Caco-2 (cell line): ENCODE results near the gene MS4A6E. TPM values are rescaled to one million over a fixed set of nuclear protein-coding genes. Genes with fewer than 3 reads are reported as not detected.

Experiments
- BruUV-seq: library from RNA; stranded (reverse); fragments of 400-500 nt; replicated peaks from 2 replicates; lab custom pipeline; 2021; lab: Mats Ljungman, UMichigan
- CTCF ChIA-PET: fragments of 300-600 bp; sonication (Branson Sonifier 250); formaldehyde crosslinking; loops from one replicate; lab custom pipeline; 2022; ENCODE audit warnings: antibody characterized with exemption; lab: Charles Lee
- POLR2A ChIA-PET: fragments of 300-600 bp; sonication (Branson Sonifier 250); formaldehyde crosslinking; loops from one replicate; lab custom pipeline; 2022; ENCODE audit warnings: antibody characterized with exemption; lab: Charles Lee
- DNase-seq, 2 experiments: peaks; one replicate each; pipeline versions ENCODE4 v3.0.0 to v3.0.0-alpha.2; 2020 to 2022
- H3K27me3 ChIP-seq: replicated peaks from 2 replicates; pipeline ENCODE4 v1.6.0; 2011; ENCODE audit warnings: low read length; ENCODE audit not compliant: control insufficient read depth, insufficient read depth
- H3K36me3 ChIP-seq: 2 replicates; pipeline ENCODE4 v1.5.1; 2011; ENCODE audit warnings: low read length; ENCODE audit not compliant: control insufficient read depth, insufficient read depth
- H3K4me1 ChIP-seq: fragments of 250-450 bp; sonication (Bioruptor Pico); 2 replicates; pipeline ENCODE4 v1.5.1; 2020; ENCODE audit warnings: mild to moderate bottlenecking
- H3K4me3 ChIP-seq: 2 replicates; pipeline ENCODE4 v1.5.1; 2011; ENCODE audit warnings: low read depth, mild to moderate bottlenecking, control low read depth, low read length
- H3K9me3 ChIP-seq: fragments of 250-450 bp; sonication (Bioruptor Pico); 2 replicates; pipeline ENCODE4 v1.5.1; 2020; ENCODE audit warnings: mild to moderate bottlenecking, moderate library complexity
- H3K27ac Mint-ChIP-seq: one replicate; pipeline ENCODE4 v1.8.0; 2022; ENCODE audit warnings: mixed read lengths; ENCODE audit not compliant: unreplicated experiment
- H3K27me3 Mint-ChIP-seq: one replicate; pipeline ENCODE4 v1.8.0; 2022; ENCODE audit warnings: mixed read lengths; ENCODE audit not compliant: insufficient read depth, unreplicated experiment
- H3K36me3 Mint-ChIP-seq: one replicate; pipeline ENCODE4 v1.8.0; 2022; ENCODE audit warnings: mild to moderate bottlenecking, mixed read lengths; ENCODE audit not compliant: insufficient read depth, unreplicated experiment
- H3K4me1 Mint-ChIP-seq: one replicate; pipeline ENCODE4 v1.8.0; 2022; ENCODE audit warnings: low read depth, mixed read lengths; ENCODE audit not compliant: unreplicated experiment
- H3K4me3 Mint-ChIP-seq: one replicate; pipeline ENCODE4 v1.8.0; 2022; ENCODE audit warnings: mild to moderate bottlenecking, moderate library complexity, mixed read lengths; ENCODE audit not compliant: unreplicated experiment
- H3K9me3 Mint-ChIP-seq: one replicate; pipeline ENCODE4 v1.8.0; 2022; ENCODE audit warnings: mixed read lengths; ENCODE audit not compliant: unreplicated experiment
- intact Hi-C: fragments of 100-400 bp; cut with micrococcal nuclease; formaldehyde crosslinking; loops from one replicate; pipeline ENCODE4 v1.10.0; 2022; ENCODE audit not compliant: unreplicated experiment
- total RNA-seq: library from RNA; stranded (reverse); gene quantifications from 2 replicates; pipeline ENCODE4 v1.2.3, GENCODE V29; 2022
- TF ChIP-seq, protein P1 (sequence below), 2 experiments: fragments of 200-600 bp in 1 of 2; IDR thresholded peaks; 1 replicate in 1 of 2; 2 replicates in 1 of 2; pipeline versions ENCODE4 v1.5.1 to v1.8.0; 2011 to 2022; ENCODE audit warnings: antibody characterized with exemption in 1 of 2, control low read depth in 1 of 2, inconsistent platforms in 1 of 2, low read depth in 1 of 2, low read length in 1 of 2, mild to moderate bottlenecking in 1 of 2, moderate library complexity in 1 of 2; ENCODE audit not compliant: insufficient read depth in 1 of 2, severe bottlenecking in 1 of 2, unreplicated experiment in 1 of 2

The MS4A6E gene
- total RNA-seq, 1 experiment from 2014 or later: not detected

DNA sequence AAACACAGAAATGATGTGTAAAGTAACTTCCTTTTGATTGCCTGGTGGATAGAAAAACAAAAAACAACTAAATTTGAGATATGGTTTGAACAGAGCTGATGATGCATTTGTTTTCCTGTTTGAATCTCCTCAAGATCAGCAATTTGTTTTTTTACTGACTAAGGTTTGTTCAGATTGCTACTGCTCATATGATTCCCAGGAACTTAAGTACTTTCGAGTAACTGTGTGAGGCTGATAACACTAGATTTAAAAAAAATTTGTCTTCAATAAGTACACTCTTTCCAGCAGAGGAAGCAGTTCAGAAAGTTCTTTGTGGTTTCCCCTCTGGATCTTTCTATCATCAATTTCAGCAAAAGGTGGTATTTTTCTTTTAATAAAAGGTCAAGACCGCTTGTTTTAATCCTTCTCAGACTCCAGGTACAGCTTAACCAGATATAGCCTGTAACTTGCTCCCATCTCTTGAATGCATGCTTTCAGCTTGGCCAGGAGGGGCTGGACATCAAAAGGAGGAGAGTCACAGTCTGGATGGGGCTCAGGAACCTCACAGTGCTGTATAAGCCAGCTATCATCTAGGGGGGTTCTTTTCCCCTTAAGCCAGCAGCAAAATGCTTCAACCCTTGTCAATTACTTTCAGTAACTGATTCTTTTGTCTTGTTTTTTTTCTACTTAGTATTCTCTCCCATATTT is 12.3 kb upstream of the MS4A6E start:
- H3K9me3 Mint-ChIP-seq: no peaks in the 10 kb centered on the region
- Histone ChIP-seq H3K4me1 (no peaks in the 10 kb centered on the region), H3K4me3 (no peak overlapping the region), H3K27me3 (no peaks in the 10 kb centered on the region), H3K9me3 (no peaks in the 10 kb centered on the region), H3K36me3 (no peaks in the 10 kb centered on the region)
- no peak overlapping the region for H3K4me3 Mint-ChIP-seq
- H3K27ac Mint-ChIP-seq: no peak overlapping the region
- CTCF ChIA-PET: no interaction called here
- intact Hi-C loops: no loop called here
- no peaks in the 10 kb centered on the region for H3K4me1 Mint-ChIP-seq
- TF ChIP-seq, protein P1, sequence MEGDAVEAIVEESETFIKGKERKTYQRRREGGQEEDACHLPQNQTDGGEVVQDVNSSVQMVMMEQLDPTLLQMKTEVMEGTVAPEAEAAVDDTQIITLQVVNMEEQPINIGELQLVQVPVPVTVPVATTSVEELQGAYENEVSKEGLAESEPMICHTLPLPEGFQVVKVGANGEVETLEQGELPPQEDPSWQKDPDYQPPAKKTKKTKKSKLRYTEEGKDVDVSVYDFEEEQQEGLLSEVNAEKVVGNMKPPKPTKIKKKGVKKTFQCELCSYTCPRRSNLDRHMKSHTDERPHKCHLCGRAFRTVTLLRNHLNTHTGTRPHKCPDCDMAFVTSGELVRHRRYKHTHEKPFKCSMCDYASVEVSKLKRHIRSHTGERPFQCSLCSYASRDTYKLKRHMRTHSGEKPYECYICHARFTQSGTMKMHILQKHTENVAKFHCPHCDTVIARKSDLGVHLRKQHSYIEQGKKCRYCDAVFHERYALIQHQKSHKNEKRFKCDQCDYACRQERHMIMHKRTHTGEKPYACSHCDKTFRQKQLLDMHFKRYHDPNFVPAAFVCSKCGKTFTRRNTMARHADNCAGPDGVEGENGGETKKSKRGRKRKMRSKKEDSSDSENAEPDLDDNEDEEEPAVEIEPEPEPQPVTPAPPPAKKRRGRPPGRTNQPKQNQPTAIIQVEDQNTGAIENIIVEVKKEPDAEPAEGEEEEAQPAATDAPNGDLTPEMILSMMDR (IDR thresholded peaks at IDR 0.05; ENCODE audit: insufficient read depth in 1 of 2, low read depth in 1 of 2, low read length in 1 of 2, severe bottlenecking in 1 of 2, unreplicated experiment in 1 of 2): no peak
- no peaks in the 10 kb centered on the region for H3K36me3 Mint-ChIP-seq
- POLR2A ChIA-PET: no interaction called here
- no TSS peak for BruUV-seq
- H3K27me3 Mint-ChIP-seq: no peaks in the 10 kb centered on the region
- no peak for DNase-seq

DNA sequence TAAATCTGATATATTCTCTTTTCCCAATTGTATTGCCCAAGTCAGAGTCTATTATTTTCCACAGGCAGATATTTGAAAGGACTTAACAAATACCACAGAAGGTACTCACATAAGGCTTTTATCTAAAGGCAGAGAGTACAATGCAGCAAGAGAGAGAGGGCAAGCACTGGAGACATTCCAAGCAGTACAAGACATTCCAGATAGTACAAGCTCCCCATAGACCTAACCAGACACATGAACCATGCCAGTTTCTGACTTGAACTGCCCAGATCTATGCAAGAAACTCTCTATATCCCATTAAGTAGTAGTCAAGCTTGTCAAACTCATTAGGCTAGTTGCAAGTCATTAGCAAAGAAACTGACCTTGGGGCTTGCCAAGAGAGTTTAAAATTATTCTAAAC is 11.2 kb upstream of the MS4A6E start:
- H3K4me1 ChIP-seq: no peaks in the 10 kb centered on the region
- H3K36me3 ChIP-seq: no peaks in the 10 kb centered on the region
- CTCF ChIA-PET: no interaction called here
- TF ChIP-seq, protein P1 (IDR thresholded peaks at IDR 0.05; ENCODE audit: insufficient read depth in 1 of 2, low read depth in 1 of 2, low read length in 1 of 2, severe bottlenecking in 1 of 2, unreplicated experiment in 1 of 2): no peak
- POLR2A ChIA-PET: no interaction called here
- intact Hi-C loops: no loop called here
- no TSS peak for BruUV-seq
- no peaks in the 10 kb centered on the region for H3K27me3 ChIP-seq
- no peak for DNase-seq
- no peaks in the 10 kb centered on the region for H3K9me3 ChIP-seq
- no peak overlapping the region for H3K4me3 ChIP-seq
- peaks cover 3% of the 10 kb centered on the region for H3K27me3 Mint-ChIP-seq
- H3K4me1 Mint-ChIP-seq: no peaks in the 10 kb centered on the region
- no peak overlapping the region for H3K4me3 Mint-ChIP-seq
- no peaks in the 10 kb centered on the region for H3K9me3 Mint-ChIP-seq
- H3K36me3 Mint-ChIP-seq: no peaks in the 10 kb centered on the region
- H3K27ac Mint-ChIP-seq: no peak overlapping the region

DNA sequence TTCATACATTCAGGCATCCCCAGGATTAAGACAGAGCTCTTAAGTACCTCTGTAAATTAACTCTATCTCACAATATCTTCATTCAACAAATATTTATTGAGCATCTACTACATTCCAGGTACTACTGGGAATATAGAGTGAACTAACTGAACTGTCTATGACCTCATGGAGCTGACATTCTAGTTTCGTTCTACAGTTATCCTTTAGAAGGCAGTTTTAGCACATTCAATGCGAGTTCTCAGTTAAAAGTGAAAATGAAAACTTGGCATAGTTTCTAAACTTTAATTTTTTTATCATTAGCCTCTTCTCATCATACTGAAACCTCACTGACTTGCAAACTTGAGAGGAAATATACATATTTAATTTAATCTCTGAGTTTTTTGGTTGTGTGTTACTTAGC is 10.7 kb upstream of the MS4A6E start:
- no peak overlapping the region for H3K27ac Mint-ChIP-seq
- no peak overlapping the region for H3K4me3 Mint-ChIP-seq
- TF ChIP-seq, protein P1 (IDR thresholded peaks at IDR 0.05; ENCODE audit: insufficient read depth in 1 of 2, low read depth in 1 of 2, low read length in 1 of 2, severe bottlenecking in 1 of 2, unreplicated experiment in 1 of 2): no peak
- H3K9me3 Mint-ChIP-seq: no peaks in the 10 kb centered on the region
- H3K4me1 ChIP-seq: no peaks in the 10 kb centered on the region
- ChIA-PET CTCF (no interaction called here), POLR2A (no interaction called here)
- no peaks in the 10 kb centered on the region for H3K9me3 ChIP-seq
- DNase-seq: no peak
- no peaks in the 10 kb centered on the region for H3K36me3 ChIP-seq
- no peaks in the 10 kb centered on the region for H3K36me3 Mint-ChIP-seq
- H3K4me3 ChIP-seq: no peak overlapping the region
- H3K27me3 ChIP-seq: no peaks in the 10 kb centered on the region
- H3K27me3 Mint-ChIP-seq: peaks cover 4% of the 10 kb centered on the region
- H3K4me1 Mint-ChIP-seq: no peaks in the 10 kb centered on the region
- BruUV-seq: no TSS peak
- intact Hi-C loops: no loop called here
